GM12875 (cell line): Measurements from ENCODE around the gene SEC14L5.

Experiments used
- H3K4me3 ChIP-seq: one replicate; pipeline ENCODE4 v1.5.1; 2011; ENCODE audit warnings: low read depth, low read length, control low read depth
- TF ChIP-seq, protein P1 (sequence below): IDR thresholded peaks from 2 replicates; pipeline ENCODE4 v1.5.1; 2011; ENCODE audit warnings: low read depth, mild to moderate bottlenecking, control low read depth, inconsistent platforms, low read length, moderate library complexity, borderline replicate concordance; ENCODE audit not compliant: insufficient read depth

SEC14L5 gene

DNA sequence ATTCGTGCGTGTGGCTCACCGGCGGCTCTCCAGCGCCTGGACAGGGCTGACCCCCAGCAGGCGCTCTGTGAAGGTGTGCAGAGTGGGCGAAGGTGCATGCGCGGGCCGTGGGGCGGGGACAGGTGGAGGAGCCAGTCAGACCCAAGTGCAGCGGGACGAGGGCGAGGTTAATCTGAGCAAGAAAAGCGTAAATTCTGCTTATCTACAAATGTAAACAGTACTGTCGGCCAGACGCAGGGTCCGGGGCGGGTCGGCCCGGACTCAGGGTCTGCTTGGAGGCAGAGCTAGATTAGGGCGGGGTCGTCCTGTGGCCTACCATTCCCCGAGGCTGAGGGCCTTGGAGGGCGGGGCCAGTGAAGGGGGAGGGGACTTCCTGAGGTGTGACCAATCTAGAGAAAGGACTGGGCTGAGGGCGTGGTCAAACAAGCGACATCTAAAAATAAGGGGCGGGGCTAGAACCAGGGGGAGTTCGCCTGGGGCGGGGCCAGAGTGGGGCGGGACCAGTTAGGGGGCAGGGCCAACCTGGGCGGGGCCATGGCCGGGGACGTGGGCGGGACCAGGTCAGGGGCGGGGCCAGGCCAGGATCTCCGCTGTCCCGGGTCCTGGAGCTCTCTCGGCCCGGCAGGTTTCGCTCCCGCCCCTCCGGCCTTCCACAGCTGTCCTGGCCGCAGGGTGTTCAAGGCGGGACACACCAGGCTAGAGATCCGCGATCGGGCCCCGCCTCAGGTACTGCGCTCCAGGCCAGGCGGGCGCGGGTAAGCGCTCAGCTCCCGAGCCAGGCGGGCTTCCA lies at the start of gene SEC14L5:
Gene SEC14L5 (plus strand): TSS at position 611 of the 790 bp plus-strand sequence. CDS start 994 bp downstream, outside the sequence.
- TF ChIP-seq, protein P1, sequence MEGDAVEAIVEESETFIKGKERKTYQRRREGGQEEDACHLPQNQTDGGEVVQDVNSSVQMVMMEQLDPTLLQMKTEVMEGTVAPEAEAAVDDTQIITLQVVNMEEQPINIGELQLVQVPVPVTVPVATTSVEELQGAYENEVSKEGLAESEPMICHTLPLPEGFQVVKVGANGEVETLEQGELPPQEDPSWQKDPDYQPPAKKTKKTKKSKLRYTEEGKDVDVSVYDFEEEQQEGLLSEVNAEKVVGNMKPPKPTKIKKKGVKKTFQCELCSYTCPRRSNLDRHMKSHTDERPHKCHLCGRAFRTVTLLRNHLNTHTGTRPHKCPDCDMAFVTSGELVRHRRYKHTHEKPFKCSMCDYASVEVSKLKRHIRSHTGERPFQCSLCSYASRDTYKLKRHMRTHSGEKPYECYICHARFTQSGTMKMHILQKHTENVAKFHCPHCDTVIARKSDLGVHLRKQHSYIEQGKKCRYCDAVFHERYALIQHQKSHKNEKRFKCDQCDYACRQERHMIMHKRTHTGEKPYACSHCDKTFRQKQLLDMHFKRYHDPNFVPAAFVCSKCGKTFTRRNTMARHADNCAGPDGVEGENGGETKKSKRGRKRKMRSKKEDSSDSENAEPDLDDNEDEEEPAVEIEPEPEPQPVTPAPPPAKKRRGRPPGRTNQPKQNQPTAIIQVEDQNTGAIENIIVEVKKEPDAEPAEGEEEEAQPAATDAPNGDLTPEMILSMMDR: no peak
- no peak within 1 kb of the TSS for H3K4me3 ChIP-seq

DNA sequence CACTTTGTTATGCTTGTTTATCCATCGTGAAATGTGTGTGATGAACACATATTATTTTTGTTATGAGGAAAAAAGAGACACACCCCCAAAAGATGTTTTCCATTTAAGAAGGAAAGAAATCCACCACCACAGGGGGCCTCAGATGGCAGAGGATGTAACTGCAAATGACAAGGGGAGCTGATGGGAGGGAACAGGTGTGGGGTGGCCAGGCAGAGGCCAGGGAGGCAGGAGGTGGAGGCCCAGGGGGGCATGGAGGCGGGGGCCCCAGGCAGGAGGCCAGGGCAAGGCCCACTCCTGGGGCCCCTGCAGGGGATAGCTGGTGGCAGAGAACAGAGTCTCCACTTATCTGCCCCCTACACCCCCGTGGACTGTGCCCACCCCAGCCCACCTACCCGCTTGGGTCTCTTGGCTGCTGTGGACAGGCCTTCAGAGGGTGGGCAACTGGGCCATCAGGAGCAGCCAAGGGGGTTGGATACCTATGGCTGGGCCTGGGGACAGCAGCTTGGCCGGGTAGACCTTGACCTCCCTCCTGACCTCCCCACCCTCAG lies 49.2 kb upstream of the SEC14L5 start:
- no peak overlapping the region for H3K4me3 ChIP-seq
- TF ChIP-seq, protein P1: no peak

DNA sequence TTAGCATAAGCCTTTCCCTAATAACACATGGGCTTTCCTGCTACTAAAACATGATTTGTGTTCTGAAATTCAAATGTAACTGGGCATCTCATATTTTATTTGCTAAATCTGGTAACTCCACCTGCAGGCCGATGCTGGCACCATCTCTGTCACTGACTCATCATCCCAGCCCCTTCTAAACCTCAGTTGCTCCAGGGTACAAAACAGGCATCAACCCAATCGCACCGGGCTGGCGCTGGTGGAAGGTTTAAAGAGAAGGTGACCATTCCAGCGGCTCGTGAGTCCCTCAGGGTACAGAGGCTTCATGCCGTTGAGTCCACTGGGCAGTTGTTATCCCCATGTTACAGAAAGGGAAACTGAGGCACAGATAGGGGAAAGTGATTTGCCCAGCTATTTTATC lies 48.3 kb upstream of the SEC14L5 start:
- TF ChIP-seq, protein P1: no peak

DNA sequence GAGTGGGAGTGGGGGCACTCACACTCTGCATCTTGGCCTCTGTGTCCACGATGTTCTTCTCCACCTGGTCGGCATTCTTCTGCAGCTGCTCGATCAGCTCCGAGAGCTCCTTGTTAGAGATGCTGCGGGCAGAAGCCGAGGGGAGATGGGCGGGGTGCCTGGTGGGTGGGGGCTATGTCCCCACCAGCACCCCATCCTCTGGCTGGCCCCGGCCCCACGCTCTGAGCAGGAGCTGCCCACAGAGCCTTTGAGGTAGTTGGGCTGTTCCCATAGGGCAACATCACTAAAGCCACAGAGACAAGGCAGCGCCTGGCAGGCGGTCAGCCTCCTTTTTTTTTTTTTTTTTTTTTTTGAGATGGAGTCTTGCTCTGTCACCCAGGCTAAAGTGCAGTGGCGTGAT lies 47.3 kb upstream of the SEC14L5 start:
- no peak overlapping the region for H3K4me3 ChIP-seq
- TF ChIP-seq, protein P1: no peak

More for the DNA sequence above, 48.3 kb upstream of the SEC14L5 start:
- no peak overlapping the region for H3K4me3 ChIP-seq

DNA sequence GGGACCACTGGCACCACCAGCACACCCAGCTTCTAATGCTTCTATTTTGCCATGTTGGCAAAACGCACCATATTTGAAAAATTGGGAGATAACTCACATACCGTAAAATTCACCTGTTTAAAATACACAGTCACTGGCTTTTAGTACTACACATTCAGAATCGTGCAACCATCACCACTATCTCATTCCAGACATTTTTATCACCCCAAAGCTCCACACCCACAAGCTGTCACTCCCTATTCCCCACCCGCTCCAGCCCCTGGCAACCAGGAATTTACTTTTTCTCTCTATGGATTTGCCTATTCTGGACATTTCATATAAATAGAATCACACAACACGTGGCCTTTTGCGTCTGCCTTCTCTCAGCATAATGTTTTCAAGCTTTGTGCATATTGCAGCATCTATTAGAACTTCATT lies 46.2 kb upstream of the SEC14L5 start:
- H3K4me3 ChIP-seq: no peak overlapping the region
- TF ChIP-seq, protein P1: no peak

DNA sequence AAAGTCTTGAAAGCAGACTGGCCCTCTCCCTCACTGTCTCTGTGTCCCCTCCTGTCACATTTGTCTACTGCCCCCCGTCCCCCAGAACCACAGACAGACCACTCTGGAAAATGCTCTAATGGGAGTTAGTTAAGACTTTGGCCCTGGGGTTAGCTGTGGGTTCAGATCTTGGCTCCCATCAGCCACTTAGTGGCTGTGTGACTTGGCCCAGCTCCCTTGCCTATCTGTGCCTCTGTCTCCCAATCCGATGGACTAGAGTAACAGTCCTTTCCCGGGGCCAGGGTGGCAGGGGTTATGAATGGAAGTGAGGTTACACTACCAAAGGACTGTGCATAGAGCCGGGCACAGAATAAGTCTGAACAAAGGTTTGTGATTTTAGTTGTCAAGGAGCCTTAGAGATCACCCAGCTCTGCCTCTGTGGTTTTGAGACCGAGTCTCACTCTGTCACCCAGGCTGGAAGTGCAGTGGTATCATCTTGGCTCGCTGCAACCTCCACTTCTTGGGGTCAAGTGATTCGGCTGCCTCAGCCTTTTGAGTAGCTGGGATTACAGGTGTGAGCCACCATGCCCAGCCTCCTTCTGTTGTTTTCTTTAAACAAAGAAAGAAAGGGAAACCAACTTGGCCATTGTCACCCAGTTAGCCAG lies 44.9 kb upstream of the SEC14L5 start:
- H3K4me3 ChIP-seq: no peak overlapping the region

More for the DNA sequence above, 44.9 kb upstream of the SEC14L5 start:
- TF ChIP-seq, protein P1: no peak
